GM19397 (cell line): ENCODE data around the gene TRIM10.
"Not testable (repeated sequence)": the region's sequence is repeated elsewhere in the genome, so short reads cannot be mapped to it uniquely, and the experiment has no call there.

Experiments used
- ATAC-seq: cut with Tn5 transposase; IDR thresholded peaks from one replicate; pipeline ENCODE4 v1.9.1; 2021; ENCODE audit warnings: mild to moderate bottlenecking, moderate library complexity; ENCODE audit not compliant: unreplicated experiment

TRIM10 gene

DNA sequence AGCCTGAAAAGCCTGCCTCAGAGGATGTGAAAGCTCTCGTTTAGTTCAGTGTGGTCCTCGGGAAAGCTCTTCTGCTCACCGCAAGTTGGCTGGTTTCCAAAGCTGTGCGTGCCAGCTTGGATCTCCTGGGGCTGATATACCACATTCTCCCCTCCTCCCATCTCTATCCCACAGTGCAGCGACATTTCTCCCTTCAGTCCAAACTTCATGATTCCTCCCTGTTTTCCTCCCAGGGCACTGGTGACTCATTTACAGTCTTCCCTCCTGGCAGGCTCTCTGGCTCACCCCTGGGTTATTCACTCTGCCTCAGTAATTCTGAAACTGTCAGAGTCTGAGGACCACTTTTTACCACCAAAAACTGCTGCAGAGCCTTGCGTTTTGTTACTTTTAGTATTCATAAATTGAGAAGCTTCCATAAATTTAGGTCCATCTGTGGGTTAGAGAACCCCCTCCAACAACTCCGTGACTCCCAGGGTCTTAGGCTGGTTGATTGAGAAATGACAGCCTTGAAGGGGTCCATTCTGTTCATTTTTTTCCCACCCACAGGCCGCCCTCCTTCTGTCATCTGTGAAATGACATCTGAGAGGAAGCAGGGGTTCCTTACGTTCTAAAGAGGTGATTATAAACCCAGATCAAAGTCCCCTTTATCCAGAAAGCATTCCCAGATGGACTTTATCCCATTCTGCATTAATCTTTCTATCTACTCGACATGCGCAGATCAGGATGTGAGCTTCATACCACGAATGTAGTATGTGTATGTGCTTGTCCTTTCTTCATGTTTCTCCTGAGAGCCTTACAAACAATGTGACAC lies 6.1 kb downstream of the TRIM10 start:
- no peak for ATAC-seq

DNA sequence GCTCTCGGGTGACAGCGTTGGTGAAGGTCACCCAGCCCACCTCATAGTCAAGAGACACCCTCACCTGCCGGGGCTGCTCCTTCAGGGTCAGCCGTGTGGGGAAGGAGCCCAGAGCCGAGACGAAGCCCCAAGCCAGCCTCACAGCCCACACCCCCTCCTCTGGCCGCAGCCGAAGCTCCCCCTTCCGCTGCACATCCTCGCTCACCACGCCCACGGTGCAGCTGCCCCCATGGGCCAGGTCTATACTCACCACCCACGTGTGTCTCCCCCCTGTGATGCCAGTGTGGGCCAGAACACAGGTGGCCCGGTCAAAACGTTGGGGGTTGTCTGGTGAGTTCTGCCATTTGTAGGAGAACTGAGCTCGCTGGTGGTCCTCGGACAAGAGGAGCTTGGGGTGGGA lies 7.0 kb downstream of the TRIM10 start:
- no peak for ATAC-seq

DNA sequence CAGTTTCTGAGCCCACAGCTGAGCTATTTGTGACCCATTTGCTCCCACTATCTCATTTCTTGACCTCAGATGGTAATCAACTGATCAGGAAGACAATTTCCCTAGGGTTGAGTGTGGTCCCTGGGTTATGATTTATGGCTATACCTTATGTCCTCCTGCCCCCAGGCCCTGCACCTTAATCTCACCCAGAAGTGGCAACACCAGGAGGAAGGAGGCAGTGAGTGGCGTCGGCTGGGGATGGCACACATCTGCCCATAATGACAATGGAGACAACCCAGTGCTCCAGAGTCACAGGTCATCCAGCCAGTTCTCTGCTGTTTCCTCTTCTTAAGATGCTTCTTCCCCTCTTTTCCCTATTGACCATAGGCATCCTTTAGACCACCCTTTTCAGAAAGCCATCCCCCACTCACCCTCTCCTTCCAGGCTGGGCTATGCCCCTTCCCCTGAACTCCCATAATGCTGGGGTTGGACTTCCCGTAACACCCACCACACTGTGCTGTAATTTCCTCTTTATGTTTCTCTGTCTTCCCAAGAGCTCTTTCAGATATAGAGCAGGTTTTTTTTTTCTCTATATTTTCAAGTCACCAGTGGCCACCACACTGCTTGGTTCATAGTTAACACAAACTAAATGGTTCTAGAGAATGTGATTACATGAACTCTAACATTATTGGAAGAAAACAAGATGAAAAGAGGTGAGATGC lies 8.0 kb downstream of the TRIM10 start:
- ATAC-seq, result no peak

DNA sequence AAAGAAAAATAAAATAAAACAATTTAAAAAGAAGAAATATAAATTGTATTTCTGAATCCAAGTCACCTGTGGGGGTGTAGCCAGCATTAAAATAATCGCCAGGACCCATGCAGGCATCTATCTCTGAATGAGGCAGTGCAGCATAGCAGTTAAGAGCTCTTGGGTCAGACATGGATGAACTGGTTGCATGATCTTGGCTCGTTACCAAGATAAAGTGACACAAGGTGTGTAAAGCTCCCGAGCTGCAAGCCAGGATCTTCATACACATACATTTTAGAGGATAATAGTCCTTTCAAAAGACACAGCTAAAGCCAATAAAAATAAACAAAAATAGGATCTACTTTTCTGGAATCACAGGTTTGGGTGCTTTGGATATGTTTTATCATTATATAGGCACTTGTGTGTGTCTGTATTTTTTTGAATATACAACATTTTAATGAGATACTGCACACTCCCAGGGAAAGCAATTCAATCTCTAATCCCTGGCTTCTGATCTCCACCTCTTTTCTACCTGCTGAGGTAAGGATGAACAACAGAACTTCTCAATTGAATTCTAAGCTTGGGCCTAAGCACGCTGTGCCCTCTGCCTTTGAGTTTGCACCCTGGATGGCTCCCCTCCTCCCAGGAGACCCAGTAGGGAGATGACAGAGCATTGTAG lies 8.9 kb downstream of the TRIM10 start:
- no peak for ATAC-seq

DNA sequence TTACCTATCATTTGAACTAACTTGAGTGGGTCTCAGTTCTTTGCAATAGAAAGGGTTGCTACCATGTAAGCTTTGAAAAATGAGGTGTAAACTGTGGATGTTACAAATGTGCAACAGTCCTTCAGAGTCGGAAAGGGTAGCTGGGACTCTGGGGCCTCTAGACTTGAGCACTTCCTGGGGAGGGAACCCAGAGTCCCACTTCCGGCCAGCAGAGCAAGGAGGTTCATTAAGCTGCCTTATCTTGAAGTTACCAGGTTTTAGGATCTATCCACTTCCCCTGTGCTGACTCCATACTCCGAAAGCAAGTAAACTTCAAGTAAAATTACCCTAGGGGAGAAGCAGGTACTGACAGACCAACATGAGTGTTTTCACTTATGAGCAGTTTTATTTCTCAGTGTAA lies 9.4 kb downstream of the TRIM10 start:
- no peak for ATAC-seq

DNA sequence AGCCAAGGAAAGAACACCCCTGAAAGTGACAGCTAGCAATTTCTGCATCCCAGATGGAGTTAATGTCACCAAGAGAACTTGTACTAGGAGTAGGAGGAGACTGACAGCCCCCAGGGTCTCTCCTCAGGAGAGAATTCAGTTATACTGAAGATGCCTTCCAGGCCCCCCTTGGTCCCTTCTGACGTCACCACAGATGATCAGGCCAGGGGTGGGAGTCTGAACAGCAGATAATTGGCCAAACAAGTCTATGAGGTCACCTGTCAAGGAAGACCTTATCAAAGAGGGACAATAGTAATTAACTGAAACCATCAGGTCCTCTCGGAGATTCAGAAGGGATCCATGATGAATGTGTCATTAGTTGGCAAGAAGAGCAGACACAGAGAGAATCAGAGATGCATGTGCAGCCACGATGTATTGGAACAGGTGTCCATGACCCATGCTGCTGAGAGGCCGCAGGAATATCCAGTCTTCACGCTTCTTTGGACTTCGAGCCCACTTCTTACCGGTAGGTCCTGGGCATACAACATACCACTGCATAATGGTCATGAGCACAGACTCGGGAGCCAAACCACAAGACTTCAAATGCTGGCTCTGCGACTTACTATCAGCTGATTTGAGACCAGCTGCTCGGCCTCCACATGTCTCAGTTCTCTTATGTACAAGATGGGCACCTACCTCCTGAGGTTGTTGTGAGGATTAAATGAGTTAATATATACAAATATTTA lies 10.2 kb downstream of the TRIM10 start:
- ATAC-seq, result no peak

DNA sequence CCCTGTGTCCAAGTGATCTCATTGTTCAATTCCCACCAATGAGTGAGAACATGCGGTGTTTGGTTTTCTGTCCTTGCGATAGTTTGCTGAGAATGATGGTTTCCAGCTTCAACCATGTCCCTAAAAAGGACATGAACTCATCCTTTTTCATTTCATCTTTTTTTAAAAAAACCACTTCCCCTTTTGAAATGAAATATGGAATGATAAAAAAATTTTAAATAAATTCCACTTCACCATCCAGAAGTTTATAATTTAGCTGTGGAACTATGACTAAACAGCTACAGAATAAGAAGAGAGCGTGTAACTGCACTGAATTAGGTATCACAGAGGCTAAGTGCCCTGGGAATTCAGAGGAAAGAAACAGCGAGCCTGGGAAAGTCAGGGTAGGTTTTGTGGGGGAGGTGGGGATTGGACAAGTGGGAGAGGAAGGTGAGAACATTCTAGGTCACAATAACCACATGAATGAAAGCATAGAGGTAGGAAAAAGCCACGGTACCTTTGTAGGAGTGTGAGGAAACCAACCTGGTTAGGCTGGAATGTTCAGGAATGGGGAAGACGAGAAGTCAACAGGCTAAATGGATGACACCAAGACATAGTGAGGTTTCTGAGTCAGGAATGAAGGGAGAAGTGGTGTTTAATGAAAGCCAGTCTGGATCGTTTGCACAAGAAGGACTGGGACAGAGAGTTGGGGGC lies 11.0 kb downstream of the TRIM10 start:
- ATAC-seq, result no peak

DNA sequence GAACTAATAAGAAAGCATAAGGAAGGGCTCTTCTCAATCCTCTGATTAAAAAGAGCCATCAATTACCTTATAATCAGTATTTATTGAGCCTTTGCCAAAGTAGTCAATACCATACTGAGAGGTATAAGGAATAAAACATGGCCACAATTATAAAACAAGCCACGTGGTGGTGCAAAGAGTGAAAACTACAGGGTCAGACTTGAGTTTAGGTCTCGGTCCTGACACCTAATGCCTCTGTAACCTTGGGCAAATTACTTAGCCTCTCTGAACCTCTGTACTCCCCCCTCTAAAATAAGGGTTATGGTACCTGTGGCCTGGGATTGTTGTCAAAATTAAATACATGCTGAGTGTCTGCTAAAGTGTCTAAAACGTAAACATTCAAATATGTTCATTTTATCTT lies 11.8 kb downstream of the TRIM10 start:
- ATAC-seq, result no peak

DNA sequence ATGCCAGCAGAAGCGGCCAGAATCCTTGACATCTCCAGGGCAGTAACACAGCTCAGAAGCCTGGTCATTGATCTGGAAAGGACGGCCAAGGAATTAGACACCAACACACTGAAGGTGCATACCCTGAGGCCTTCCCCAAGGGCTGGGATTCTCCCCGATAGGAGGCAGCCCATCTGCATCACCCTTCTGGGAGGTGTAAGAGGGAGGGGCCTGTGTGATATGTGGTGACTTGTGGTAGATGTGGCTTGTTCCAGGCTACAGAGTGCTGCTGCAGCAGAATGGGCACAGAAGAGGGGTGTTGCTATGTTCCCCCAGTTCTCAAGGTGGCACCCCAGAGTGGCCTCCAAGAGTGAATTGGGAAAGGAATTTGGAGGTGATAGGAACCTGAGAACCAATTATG lies 13.9 kb downstream of the TRIM10 start:
- ATAC-seq, result no peak

DNA sequence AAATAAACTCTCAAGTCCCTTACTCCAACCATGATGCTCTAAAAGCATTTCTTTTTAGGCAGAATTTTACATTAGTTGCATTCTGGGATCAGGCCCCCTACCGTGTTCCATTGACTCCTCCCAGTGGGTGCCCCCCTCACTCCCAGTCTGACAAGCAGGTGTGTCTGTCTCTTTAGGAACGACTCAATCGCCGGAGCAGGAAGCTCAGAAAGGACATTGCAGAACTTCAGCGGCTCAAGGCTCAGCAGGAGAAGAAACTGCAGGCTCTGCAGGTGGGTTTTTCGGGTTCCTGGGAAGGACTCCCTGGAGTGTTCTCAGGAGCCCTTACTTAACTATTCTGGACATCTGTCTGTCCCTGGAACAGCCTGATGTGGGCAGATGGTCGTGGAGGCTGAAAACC lies 15.2 kb downstream of the TRIM10 start:
- no peak for ATAC-seq

DNA sequence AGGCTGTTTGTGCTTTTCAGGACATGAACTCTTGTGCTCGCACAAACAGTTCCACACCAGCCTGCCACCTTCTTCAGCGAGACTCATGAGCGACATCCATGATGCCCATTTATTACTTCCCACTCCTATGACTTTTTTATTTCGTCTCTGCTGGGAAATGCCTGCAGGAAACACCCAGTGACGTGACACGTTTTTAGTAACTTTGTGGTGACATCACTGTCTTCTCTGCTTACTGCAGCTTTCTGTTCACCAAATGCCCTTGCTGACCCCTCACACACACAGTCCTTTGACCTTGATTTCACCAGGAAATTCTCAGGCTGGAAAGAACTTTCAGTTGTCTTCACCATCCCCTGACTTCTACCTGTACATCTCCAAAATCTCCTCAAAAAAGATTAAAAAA lies 16.2 kb downstream of the TRIM10 start:
- no peak for ATAC-seq

DNA sequence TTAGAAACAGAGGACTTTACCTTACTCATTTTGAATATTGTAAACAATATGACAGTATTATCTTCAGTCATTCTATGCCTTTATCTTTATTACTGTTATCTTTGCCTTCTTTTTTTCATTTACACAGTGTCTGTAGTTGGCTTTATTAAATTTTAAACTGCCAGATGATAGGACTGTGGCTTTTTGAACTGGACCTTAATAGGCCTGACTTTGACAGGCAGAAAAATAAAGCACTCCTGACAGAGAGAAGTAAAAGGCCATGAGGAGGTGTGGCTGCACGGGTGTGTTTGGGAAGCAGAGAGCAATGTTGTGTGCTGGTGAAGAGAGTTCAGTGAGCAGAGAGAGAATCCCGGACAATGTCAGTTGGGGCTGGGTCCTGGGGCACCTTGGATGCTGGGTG lies 17.2 kb downstream of the TRIM10 start:
- ATAC-seq, result no peak

DNA sequence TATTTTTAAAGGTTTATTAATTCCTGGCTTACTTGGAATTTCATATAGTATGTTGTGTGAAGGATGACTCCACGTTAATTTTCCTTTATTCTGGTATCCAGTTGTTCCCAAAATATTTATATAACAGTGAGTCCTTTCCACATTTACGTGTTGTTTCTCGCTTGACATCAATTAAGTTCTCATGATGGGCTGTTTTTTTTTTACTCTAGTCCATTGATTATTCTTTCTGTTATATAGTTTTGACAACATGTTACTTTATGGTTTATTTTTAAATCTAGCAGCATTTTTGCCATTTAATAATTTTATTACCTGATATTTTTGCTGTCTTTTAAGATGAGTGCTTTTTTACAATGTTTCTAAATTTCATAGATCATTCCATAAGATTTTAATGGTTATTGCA lies 18.3 kb downstream of the TRIM10 start:
- ATAC-seq, result no peak

DNA sequence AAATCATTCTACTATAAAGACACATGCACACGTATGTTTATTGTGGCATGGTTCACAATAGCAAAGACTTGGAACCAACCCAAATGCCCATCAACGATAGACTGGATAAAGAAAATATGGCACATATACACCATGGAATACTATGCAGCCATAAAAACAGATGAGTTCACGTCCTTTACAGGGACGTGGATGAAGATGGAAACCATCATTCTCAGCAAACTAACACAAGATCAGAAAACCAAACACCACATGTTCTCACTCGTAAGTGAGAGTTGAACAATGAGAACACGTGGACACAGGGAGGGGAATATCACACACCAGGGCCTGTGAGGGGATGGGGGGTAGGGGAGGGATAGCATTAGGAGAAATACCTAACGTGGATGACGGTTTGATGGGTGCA lies 20.8 kb downstream of the TRIM10 start:
- not testable (repeated sequence) for ATAC-seq

DNA sequence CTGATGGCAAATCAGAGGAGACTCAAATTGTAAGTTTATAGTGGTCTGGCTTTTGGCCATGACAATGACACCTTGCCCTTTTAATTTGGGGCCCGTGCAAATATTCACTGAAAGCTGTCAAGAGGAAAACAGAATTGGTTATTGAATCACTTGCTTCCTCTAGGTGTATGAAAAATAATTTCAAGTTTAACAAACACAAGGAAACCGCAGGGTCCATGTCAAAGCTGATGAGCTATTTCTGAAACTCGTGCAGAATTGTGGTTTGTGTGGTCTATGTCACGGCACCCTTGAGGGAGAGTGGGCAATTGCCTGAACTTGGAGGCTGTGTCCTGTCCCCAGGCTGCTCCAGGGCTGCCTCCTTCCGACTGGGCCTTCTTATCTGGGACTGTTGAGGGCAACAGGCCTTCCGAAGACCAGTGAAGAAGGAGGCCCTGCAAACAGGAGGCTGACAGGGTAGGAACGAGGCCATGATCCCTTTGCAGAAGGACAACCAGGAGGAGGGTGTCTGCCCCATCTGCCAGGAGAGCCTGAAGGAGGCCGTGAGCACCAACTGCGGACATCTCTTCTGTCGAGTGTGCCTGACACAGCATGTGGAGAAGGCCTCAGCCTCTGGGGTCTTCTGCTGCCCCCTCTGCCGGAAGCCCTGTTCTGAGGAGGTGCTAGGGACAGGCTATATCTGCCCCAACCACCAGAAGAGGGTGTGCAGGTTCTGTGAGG lies 24.3 kb downstream of the TRIM10 start:
- ATAC-seq, result no peak

DNA sequence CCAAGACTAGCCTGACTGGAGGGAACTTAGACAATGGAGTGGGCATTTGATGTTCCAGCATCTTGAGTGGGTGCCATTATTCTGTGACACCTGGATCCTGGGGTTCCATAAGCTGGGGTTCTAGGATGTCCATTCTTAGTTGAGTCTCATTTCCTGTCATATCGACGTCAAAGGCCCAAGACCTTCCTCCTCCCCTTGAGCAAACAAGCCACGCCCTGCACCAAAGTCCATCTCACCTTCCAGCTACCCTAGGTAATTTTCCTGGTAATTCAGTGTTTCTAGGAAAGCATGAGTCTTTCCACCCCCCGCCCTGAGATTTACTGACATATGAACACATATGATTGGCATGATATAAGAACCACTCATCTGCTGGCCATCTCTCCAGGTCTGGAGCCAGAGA lies 25.3 kb downstream of the TRIM10 start, which contains the start of gene TRIM40:
Gene TRIM40 (plus strand): TSS at position 384 of the 400 bp plus-strand sequence. CDS start 897 bp downstream, outside the sequence.
- no peak for ATAC-seq

DNA sequence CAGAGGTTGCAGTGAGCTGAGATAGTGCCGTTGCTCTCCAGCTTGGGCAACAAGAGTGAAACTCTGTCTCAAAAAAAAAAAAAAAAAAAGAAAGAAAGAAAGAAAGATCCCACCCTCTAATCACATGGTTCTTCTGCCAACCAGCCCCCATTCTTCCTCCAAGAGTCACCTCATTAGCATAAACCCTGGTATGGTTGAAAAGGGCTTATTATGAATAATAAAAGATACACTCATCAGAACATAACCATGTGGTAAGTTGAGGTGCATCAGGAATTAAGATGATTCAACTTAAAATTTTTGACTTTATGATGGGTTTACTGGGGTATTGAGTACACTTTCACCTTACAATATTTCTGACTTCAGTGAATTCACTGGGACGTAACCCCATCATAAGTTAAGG lies 25.9 kb downstream of the TRIM10 start:
- no peak for ATAC-seq

DNA sequence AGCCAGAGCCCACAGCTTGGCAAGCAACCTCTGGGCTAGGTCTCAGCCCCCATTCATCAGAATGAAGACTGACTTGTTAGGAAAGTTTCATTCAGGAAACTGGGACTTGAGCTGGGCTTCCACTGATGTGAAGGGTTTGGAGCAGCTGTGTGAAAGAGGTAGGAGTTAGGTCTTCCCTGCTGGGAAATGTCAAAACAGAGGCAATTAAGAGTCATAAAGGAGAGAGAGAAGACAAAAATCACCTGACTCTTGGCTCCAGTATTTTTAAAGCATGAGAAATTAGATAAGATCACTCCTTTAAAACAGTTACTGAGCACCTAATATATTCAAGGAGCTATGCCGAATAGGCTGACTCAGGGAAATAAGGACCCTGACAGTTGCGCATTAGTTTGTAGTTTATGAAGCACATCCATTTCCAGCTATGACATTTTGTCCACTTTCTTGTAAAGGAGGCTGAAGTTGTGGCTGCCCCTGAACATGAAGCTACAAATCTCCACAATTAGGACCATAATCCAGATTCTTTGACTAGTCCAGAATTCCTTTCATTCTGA lies 29.0 kb downstream of the TRIM10 start:
- no peak for ATAC-seq
